ENCODE measurements around the gene SEMA4F. TPM values are rescaled to one million over a fixed set of nuclear protein-coding genes. Genes with fewer than 3 reads are reported as not detected.

SEMA4F gene
- total RNA-seq, 1 experiment from 2014 or later = 7.6 TPM

DNA sequence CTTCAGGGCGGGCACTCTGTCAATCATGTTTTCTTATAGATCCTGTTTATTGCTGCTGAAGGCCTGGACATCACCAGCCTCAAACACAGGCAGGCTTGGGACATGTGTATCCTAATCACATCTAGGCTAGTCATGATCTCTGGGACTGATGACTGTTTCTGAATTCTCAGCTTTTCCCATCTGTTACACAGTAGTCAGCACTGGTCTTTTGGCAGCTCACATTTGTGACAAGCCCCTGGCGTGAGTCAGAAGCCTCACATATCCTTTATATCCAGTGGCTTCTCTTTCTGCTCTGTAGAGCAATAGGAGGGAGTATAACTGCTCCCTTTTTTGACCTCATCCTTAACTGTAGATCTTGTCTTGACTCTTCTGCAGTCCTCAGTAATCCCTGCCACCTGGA is 4.5 kb downstream of the SEMA4F start:
- ChIA-PET CTCF (no interaction called here), POLR2A (no interaction called here)
- Mint-ChIP-seq H3K27me3 (ENCODE audit: insufficient read depth, unreplicated experiment) (no peaks in the 10 kb centered on the region), H3K27ac (ENCODE audit: unreplicated experiment) (no peak overlapping the region), H3K9me3 (ENCODE audit: unreplicated experiment) (no peaks in the 10 kb centered on the region), H3K4me3 (ENCODE audit: unreplicated experiment) (no peak overlapping the region), H3K36me3 (ENCODE audit: insufficient read depth, unreplicated experiment) (no peaks in the 10 kb centered on the region), H3K4me1 (ENCODE audit: low read depth, unreplicated experiment) (peaks cover 10% of the 10 kb centered on the region)
- no peaks in the 10 kb centered on the region for H3K36me3 ChIP-seq (ENCODE audit: control insufficient read depth, insufficient read depth, low read length)
- H3K9me3 ChIP-seq = no peaks in the 10 kb centered on the region
- intact Hi-C loops (cut with micrococcal nuclease; ENCODE audit: unreplicated experiment) = no loop called here
- DNase-seq = no peak
- peaks cover 2% of the 10 kb centered on the region; the same call in 1 of the 2 replicates for H3K27me3 ChIP-seq (replicated peaks; ENCODE audit: control insufficient read depth, insufficient read depth, low read length)
- H3K4me3 ChIP-seq (ENCODE audit: low read depth, low read length) = no peak overlapping the region
- BruUV-seq (replicated peaks) = no TSS peak
- TF ChIP-seq, protein P1, sequence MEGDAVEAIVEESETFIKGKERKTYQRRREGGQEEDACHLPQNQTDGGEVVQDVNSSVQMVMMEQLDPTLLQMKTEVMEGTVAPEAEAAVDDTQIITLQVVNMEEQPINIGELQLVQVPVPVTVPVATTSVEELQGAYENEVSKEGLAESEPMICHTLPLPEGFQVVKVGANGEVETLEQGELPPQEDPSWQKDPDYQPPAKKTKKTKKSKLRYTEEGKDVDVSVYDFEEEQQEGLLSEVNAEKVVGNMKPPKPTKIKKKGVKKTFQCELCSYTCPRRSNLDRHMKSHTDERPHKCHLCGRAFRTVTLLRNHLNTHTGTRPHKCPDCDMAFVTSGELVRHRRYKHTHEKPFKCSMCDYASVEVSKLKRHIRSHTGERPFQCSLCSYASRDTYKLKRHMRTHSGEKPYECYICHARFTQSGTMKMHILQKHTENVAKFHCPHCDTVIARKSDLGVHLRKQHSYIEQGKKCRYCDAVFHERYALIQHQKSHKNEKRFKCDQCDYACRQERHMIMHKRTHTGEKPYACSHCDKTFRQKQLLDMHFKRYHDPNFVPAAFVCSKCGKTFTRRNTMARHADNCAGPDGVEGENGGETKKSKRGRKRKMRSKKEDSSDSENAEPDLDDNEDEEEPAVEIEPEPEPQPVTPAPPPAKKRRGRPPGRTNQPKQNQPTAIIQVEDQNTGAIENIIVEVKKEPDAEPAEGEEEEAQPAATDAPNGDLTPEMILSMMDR (IDR thresholded peaks at IDR 0.05; ENCODE audit: insufficient read depth in 1 of 2, low read depth in 1 of 2, low read length in 1 of 2, severe bottlenecking in 1 of 2, unreplicated experiment in 1 of 2) = no peak
- no peaks in the 10 kb centered on the region for H3K4me1 ChIP-seq

DNA sequence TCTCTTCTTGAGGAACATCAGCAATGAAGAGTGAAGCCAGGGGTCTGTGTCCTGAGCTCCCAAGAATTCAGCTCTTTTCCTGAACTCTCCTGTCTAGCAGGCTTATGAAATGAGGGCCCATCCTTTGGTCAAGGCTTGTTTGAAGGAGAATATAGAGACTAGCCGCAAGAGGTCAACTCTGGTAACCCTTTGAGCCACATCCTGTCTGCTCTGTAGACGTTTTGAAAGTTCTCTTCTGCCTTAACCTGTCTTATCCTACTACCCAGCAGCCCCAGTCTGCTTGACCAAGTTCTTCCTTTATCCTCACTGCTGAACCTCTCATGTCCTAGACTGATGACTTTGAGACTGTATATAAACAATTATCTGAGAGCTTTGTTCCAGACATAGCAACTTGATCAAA is 5.4 kb downstream of the SEMA4F start:
- intact Hi-C loops (cut with micrococcal nuclease; ENCODE audit: unreplicated experiment) = no loop called here
- Histone ChIP-seq H3K27me3 (replicated peaks; ENCODE audit: control insufficient read depth, insufficient read depth, low read length) (peaks cover 2% of the 10 kb centered on the region; the same call in 1 of the 2 replicates), H3K9me3 (no peaks in the 10 kb centered on the region), H3K36me3 (ENCODE audit: control insufficient read depth, insufficient read depth, low read length) (no peaks in the 10 kb centered on the region), H3K4me3 (ENCODE audit: low read depth, low read length) (no peak overlapping the region), H3K4me1 (no peaks in the 10 kb centered on the region)
- TF ChIP-seq, protein P1 (IDR thresholded peaks at IDR 0.05; ENCODE audit: insufficient read depth in 1 of 2, low read depth in 1 of 2, low read length in 1 of 2, severe bottlenecking in 1 of 2, unreplicated experiment in 1 of 2) = no peak
- H3K27me3 Mint-ChIP-seq (ENCODE audit: insufficient read depth, unreplicated experiment) = no peaks in the 10 kb centered on the region
- no peak for DNase-seq
- CTCF ChIA-PET = no interaction called here
- no peaks in the 10 kb centered on the region for H3K36me3 Mint-ChIP-seq (ENCODE audit: insufficient read depth, unreplicated experiment)
- H3K9me3 Mint-ChIP-seq (ENCODE audit: unreplicated experiment) = no peaks in the 10 kb centered on the region
- POLR2A ChIA-PET = no interaction called here
- H3K27ac Mint-ChIP-seq (ENCODE audit: unreplicated experiment) = no peak overlapping the region
- H3K4me1 Mint-ChIP-seq (ENCODE audit: low read depth, unreplicated experiment) = peaks cover 10% of the 10 kb centered on the region
- BruUV-seq (replicated peaks) = no TSS peak
- no peak overlapping the region for H3K4me3 Mint-ChIP-seq (ENCODE audit: unreplicated experiment)

DNA sequence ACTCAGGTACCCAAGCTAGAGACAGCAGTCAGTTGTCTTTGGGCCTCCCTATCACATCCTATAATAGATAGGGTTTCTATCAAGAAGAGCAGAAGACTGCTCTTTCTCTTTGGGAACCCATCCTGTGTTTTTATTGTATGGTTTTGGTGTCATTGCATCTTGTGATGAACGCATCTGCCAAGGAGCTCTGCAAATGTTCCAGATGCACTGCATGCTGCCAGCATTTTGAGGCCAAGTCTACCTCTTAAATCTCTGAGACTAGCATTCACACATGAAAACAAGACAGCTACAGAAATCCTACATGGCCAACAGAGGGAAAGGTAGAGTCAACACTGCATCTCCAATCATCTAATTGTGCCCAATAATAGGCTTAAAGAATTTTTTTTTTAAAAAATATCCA is 14.0 kb downstream of the SEMA4F start:
- CTCF ChIA-PET = no interaction called here
- Mint-ChIP-seq H3K27me3 (ENCODE audit: insufficient read depth, unreplicated experiment) (no peaks in the 10 kb centered on the region), H3K4me3 (ENCODE audit: unreplicated experiment) (no peak overlapping the region), H3K36me3 (ENCODE audit: insufficient read depth, unreplicated experiment) (no peaks in the 10 kb centered on the region), H3K4me1 (ENCODE audit: low read depth, unreplicated experiment) (no peaks in the 10 kb centered on the region), H3K9me3 (ENCODE audit: unreplicated experiment) (no peaks in the 10 kb centered on the region), H3K27ac (ENCODE audit: unreplicated experiment) (no peak overlapping the region)
- Histone ChIP-seq H3K27me3 (replicated peaks; ENCODE audit: control insufficient read depth, insufficient read depth, low read length) (no peaks in the 10 kb centered on the region), H3K4me3 (ENCODE audit: low read depth, low read length) (no peak overlapping the region), H3K36me3 (ENCODE audit: control insufficient read depth, insufficient read depth, low read length) (no peaks in the 10 kb centered on the region), H3K9me3 (no peaks in the 10 kb centered on the region), H3K4me1 (no peaks in the 10 kb centered on the region)
- POLR2A ChIA-PET = interaction anchor here (1.0 kb wide), 1 partner anchor 14 kb away, joined by 3 read pairs; the partner anchor contains the start of gene SEMA4F
- TF ChIP-seq, protein P1 (IDR thresholded peaks at IDR 0.05; ENCODE audit: insufficient read depth in 1 of 2, low read depth in 1 of 2, low read length in 1 of 2, severe bottlenecking in 1 of 2, unreplicated experiment in 1 of 2) = no peak
- no TSS peak for BruUV-seq (replicated peaks)
- intact Hi-C loops (cut with micrococcal nuclease; ENCODE audit: unreplicated experiment) = no loop called here
- DNase-seq = no peak
